Fibroblast of skin of right quadriceps (primary cell): ENCODE results near the gene FUOM.
A peak's percentile ranks its signal among the peaks of the same experiment; 100 is the strongest.
"Not testable (repeated sequence)": the region's sequence is repeated elsewhere in the genome, so short reads cannot be mapped to it uniquely, and the experiment has no call there.

Experiments used
- DNase-seq: peaks from one replicate; pipeline ENCODE4 v3.0.0-alpha.2; 2013

FUOM gene

GRCh38 chr10:133388236-133388972, 30.6 kb upstream of the FUOM start:
- no peak for DNase-seq

DNA sequence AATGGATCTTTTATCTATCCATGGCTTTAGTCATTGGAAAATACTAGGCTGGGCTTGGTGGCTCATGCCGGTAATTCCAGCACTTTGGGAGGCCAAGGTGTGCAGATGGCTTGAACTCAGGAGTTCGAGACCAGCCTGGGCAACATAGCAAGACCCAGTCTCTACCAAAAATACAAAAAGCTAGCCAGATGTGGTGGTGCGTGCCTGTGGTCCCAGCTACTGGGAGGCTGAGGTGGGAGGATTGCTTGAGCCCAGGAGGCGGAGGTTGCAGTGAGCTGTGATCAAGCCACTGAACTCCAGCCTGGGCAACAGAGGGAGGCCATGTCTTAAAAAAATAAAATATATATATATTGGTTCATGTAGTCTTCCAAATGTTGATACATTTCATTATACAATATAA, 29.1 kb upstream of the FUOM start:
- not testable (repeated sequence) for DNase-seq

GRCh38 chr10:133385214-133385613, 27.4 kb upstream of the FUOM start:
- DNase-seq = no peak

DNA sequence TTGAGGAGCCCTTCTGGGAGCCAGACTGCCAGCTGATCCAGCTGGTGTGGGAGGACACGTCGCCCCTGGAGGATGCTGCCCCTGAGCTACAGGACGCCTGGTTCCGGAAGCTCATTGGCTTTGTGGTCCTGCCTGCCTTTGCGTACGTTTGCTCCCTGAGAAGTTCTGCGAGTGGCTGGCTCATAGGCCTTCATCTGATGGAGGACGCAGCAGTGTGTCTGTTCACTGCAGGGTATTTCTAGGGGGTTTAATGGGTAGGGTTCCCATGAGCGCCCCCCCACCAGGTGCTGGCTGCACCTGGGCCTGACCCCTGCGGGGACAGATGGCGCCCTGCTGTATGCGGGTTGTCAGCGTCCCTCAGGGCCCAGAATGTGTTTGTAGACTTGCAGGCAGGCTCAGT, 26.3 kb upstream of the FUOM start:
- DNase-seq = no peak

DNA sequence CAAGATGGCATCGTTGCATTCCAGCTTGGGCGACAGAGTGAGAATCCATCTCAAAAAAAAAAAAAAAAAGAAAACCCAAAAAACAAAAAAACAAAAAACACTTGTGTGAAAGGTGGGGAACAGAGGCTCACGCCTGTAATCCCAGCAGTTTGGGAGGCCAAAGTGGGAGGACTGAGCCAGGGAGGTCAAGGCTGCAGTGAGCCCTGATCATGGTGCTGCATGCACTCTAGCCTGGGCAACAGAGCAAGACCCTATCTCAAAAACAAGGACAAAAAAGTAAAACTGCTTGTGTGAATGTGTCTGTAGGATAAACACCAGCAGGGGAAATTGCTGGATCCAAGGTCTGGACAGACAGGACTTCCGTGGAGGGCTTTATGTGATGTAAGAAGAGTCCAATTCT, 25.7 kb upstream of the FUOM start:
- no peak for DNase-seq

- DNase-seq = no peak
Measured at GRCh38 chr10:133381036-133381435, 23.2 kb upstream of the FUOM start.

DNA sequence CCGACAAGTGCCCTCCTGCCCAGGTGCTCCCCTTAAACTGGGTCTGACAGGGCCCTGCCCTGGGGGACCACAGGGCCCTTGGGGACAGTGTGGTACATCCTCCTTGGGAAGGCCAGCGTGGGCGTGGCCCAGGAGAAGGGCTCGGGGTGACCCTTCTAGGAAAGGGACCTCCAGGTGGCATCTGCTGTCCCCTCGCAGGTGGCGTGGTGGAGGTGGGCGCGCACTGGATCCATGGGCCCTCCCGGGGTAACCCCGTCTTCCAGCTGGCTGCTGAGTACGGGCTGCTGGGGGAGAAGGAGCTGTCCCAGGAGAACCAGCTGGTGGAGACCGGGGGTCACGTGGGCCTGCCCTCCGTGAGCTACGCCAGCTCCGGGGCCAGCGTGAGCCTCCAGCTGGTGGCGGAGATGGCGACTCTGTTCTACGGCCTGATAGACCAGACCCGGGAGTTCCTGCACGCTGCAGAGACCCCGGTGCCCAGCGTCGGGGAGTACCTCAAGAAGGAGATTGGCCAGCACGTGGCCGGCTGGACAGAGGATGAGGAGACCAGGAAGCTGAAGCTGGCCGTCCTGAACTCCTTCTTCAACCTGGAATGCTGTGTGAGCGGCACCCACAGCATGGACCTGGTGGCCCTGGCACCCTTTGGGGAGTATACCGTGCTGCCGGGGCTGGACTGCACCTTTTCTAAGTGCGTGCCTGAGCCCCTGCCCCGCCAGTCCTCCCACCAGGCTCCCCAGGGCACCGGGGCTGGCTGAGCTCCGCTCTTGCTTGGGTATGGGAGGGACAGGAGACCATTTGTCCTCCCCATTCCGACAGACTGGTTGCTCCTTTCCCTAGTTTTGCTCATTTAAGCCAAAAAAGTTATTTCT, 22.2 kb upstream of the FUOM start:
- no peak for DNase-seq

GRCh38 chr10:133379152-133379800, 21.5 kb upstream of the FUOM start, which contains the start of gene PAOX:
Gene PAOX, plus strand, starts transcription at chr10:133379262. Its CDS starts 55 bp downstream, at chr10:133379317.
- peak; percentile 37 for DNase-seq

DNA sequence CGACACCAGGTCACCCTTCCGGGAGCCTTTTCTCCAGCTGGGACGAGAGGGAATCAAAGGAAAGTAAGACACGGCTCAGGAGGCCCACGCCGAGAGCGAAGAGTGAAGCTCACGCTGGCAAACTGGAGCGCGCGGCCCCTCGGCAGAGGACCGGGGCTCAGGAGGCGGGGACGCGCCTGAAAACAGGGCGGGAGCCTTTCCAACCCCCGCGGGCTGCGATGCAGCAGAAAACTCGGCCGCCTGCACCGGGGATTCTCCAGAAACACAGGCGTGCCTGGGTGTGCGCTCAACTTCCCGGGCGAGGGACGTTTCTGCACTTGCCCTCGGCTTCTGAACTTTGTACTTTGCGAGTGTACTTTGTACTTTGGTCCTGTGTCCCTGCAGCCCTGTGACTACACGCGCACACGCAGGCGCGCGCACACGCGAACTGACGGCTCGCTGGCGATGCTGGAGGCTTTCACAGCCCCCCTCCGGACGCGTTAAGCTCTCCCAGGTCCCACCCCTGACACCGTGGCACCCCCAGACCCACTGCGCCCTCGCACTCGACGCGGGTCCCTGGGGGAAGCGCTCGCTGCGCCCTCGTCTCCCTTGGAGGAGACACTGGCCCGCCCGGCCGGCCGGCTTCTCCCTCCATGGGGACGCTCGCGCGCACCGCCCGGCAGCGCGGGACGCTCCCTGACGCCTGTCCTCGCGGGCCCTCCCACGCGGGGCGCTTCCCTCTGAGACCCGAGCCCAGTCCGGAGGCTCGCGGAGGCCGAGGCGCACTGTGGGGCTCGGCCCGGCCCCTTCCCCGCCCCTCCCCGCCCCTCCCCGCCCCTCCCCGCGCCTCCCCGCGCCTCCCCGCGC, 20.7 kb upstream of the FUOM start:
- DNase-seq = peak; percentile 32

- no peak for DNase-seq
Measured at GRCh38 chr10:133377818-133378250, 20.0 kb upstream of the FUOM start.

- no peak for DNase-seq
Measured at GRCh38 chr10:133377025-133377817, 19.4 kb upstream of the FUOM start.

- not testable (repeated sequence) for DNase-seq
Measured at GRCh38 chr10:133376183-133376582, 18.4 kb upstream of the FUOM start.

DNA sequence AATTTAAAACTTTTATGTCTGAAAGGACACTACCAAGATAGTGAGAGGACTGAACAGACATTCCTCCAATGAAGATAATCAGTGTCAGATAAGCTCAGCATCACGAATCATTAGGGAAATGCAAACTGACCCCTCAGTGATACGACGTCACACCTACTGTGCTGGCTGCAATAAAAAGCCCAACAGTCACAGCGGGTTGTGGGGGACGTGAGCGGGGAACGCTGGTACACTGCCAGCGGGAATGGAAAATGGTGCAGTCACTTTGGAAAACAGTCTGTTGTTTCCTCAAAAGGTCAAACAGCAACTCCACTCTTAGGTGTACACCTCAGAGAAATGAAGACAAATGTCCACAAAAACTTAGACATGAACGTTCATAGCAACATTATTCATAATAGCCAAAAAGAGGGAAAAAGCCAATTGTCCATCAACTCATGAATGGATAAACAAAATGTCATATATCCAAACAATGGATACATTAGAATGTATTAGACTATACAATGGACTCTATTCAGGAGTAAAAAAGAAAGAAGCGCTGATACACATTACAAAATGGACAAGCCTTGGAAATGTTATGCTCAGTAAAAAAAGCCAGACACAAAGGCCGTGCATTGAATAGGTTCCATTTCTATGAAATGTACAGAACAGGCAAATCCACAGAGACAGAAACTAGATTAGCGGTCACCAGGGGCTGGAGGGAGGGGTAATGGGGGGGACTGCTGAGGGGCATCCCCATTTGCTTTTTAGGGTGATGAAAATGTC, 17.7 kb upstream of the FUOM start:
- DNase-seq = no peak

DNA sequence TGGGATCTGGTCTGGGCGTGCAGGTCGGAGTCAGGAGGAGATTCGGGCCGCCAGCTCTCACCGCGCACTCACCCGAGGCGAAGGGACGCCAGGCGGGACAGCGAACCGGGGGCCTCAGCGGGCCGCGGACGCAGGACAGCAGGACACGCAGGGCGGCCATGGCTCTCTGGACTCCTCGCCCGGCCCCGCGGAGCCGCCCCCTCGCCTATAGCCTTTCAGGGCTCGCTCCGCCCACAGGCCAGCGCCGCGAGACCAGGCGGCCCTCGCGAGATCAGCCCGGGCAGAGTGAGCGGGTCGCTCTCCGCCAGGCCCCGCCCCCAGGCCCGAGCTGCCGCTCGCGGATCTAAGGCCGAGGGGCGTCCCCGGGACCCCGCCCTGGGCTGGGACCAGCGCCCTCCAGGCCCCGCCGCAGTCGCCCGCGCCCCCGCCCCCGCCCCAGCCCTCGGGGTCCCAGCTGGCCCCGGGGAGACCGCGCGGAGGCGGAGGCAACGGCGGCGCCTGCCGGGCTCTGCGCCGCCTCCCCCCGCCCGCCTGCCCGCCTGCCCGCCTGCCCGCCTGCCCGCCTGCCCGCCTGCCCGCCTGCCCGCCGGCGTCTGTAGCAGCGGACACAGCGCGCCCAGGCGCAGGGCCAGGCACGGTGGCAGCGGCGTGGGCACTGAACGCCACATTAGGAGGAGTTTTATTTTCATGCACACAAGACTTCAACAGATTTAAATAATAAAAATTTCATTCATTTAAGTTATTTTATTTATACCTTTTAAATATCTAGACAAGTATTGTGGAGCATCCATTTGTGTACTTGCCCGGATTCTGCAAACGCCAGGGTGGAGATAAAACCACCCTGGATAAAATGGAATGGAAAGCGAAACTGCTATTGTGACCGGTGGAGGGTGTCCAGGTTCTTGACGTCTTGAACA, 15.6 kb upstream of the FUOM start, which contains the start of gene ECHS1:
TSS of gene ECHS1 (minus strand) at position 181 of the 917 bp plus-strand sequence. CDS start at position 160, 21 bp downstream.
- peak; percentile 90 for DNase-seq

- DNase-seq = no peak
Measured at GRCh38 chr10:133372507-133372906, 14.7 kb upstream of the FUOM start.

DNA sequence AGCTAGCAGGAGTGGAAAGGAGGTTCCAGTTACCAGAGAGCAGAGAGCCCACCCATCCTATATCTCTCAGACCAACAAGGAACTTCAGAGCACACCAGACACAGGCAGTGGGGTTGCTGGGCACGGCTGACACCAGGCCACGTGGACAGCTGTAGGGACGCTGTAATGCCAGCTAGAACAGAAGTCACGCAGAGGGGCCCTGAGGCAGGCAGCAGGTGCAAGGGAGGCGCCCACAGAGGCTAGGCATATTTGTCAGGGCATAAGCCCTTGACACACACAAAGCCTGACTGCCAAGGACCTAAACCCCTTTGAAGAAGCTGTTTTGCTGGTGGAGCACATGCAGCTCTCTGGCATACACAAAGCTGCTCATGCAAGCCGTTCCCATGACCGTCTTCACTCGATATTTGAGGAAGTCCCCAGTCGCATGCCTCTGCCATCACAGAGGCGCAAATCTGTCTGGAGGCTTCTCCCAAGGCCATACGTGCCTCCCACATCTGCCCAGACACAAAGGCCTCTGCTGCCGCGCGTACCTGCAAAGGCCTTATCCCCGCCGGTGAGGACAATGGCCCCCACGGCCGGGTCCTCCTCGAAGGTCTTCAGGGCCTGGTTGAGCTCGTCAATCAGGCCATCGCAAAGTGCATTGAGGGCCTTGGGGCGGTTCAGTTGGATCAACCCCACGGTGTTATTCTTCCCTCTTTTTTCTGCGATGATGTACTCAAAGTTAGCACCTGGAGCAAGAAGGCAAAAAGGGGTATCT, 12.4 kb upstream of the FUOM start:
- DNase-seq = no peak

GRCh38 chr10:133368153-133368552, 10.3 kb upstream of the FUOM start:
- no peak for DNase-seq

DNA sequence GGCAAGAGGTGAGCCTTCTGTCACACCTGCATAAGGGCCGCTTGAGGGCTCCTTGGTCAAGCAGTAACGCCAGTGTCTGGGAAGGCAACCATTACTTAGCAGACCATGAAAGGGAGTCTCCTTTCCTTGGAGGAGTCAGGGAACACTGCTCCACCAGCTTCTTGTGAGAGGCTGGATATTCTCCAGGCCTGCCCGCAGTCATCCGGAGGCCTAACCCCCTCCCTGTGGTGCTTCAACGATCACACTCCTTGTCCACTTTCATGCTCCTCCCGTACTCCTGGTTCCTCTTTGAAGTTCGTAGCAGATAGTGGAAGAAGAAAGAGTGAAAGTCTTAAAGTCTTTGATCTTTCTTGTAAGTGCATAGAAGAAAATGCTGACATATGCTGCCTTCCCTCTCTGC, 9.6 kb upstream of the FUOM start:
- DNase-seq = not testable (repeated sequence)

DNA sequence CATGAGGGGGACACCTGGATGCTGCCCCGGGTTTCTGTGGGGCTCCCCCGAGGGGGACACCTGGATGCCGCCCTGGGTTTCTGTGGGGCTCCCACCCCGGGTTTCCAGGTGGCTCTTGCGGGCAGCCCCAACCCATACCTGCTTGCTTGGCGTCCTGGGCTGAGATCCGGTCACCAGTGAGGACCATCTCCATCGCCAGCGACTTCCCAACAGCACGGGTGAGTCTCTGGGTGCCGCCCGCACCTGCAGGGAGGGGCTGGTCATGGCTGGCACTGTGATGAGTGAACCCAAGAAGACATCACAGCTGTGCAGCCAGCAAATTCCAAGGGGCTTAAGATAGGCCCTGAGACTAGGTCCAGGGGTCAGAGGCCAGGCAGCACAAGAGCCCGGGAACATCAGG, 8.9 kb upstream of the FUOM start:
- DNase-seq = no peak
